HepG2 (cell line): ENCODE measurements around the gene LYST. TPM values are rescaled to one million over a fixed set of nuclear protein-coding genes. Genes with fewer than 3 reads are reported as not detected.

Source experiments
- CREM ChIP-seq, 2 experiments: sonication (generic) in 1 of 2; formaldehyde crosslinking in 1 of 2; IDR thresholded peaks; 2 replicates each; pipeline versions ENCODE4 v1.4.0 to v1.6.1; 2016 to 2020; ENCODE audit warnings: antibody characterized with exemption in 1 of 2, mild to moderate bottlenecking in 1 of 2, missing genetic modification reagents in 1 of 2
- FOXO1 ChIP-seq: sonication (generic); formaldehyde crosslinking; IDR thresholded peaks from 2 replicates; pipeline ENCODE4 v1.4.0; 2020; ENCODE audit warnings: missing genetic modification reagents
- GPBP1L1 ChIP-seq: sonication (generic); formaldehyde crosslinking; IDR thresholded peaks from 2 replicates; pipeline ENCODE4 v1.5.0; 2020; ENCODE audit warnings: mild to moderate bottlenecking, missing genetic modification reagents
- HINFP ChIP-seq: sonication (generic); formaldehyde crosslinking; IDR thresholded peaks from 2 replicates; pipeline ENCODE4 v1.4.0; 2020; ENCODE audit warnings: low read depth, mild to moderate bottlenecking, missing genetic modification reagents
- HIVEP1 ChIP-seq: sonication (generic); formaldehyde crosslinking; IDR thresholded peaks from 2 replicates; pipeline ENCODE4 v1.4.0; 2020; ENCODE audit warnings: mild to moderate bottlenecking, missing genetic modification reagents
- KIAA2018 ChIP-seq: sonication (generic); formaldehyde crosslinking; IDR thresholded peaks from 2 replicates; pipeline ENCODE4 v1.5.0; 2020; ENCODE audit warnings: mild to moderate bottlenecking, missing genetic modification reagents, borderline replicate concordance
- MTF1 ChIP-seq: sonication (generic); formaldehyde crosslinking; IDR thresholded peaks from 2 replicates; pipeline ENCODE4 v1.5.0; 2020; ENCODE audit warnings: missing genetic modification reagents
- SP1 ChIP-seq, 2 experiments: fragments of 450-650 bp in 1 of 2; sonication (generic) in 1 of 2; formaldehyde crosslinking in 1 of 2; IDR thresholded peaks; 2 replicates each; pipeline versions ENCODE4 v1.4.0 to v1.6.1; 2016 to 2020; ENCODE audit warnings: missing genetic modification reagents in 1 of 2
- ZNF230 ChIP-seq: sonication (generic); formaldehyde crosslinking; IDR thresholded peaks from 2 replicates; pipeline ENCODE4 v1.4.0; 2020; ENCODE audit warnings: mild to moderate bottlenecking, missing genetic modification reagents
- polyA plus RNA-seq, 8 experiments: library from polyadenylated mRNA; depleted of rRNA in 3 of 8; stranded (reverse) in 7 of 8; unstranded in 1 of 8; fragments of >200 nt; fragmentation: Illumina TruSeq in 4 of 8; extraction: Trizol in 4 of 8; gene quantifications; 2 replicates each; pipeline versions ENCODE4 v1.2.1 to v1.2.3, GENCODE V29; 2011 to 2016; ENCODE audit warnings: low read depth in 4 of 8, missing spikeins in 1 of 8, mixed read lengths in 1 of 8; ENCODE audit not compliant: insufficient read depth in 1 of 8
- total RNA-seq, 5 experiments: library from RNA; depleted of rRNA; stranded (reverse); fragments of >200 nt; fragmentation: Illumina TruSeq; extraction: Trizol; gene quantifications; 2 replicates each; pipeline ENCODE4 v1.2.3, GENCODE V29; 2016; ENCODE audit warnings: low read depth in 1 of 5

The LYST gene
- total and polyA plus RNA-seq, 2 of the 13 experiments (the other 11 are each of a cell fraction or from before 2014, with no cell fraction given), result 0.91 to 2.5 TPM

GRCh38 chr1:235853653-235854052 lies 13.1 kb downstream of the LYST start (continued):
- no peak for TF ChIP-seq KIAA2018 (CRISPR knock-in tag)
- TF ChIP-seq ZNF230 (CRISPR knock-in tag), result no peak
- no peak for TF ChIP-seq HIVEP1 (CRISPR knock-in tag)
- TF ChIP-seq HINFP (CRISPR knock-in tag), result no peak
- no peak for TF ChIP-seq SP1 (IDR thresholded peaks at IDR 0.05)
- TF ChIP-seq SP1 (CRISPR knock-in tag; IDR thresholded peaks at IDR 0.05), result no peak
- no peak for TF ChIP-seq CREM (IDR thresholded peaks at IDR 0.05)
- TF ChIP-seq CREM (CRISPR knock-in tag; IDR thresholded peaks at IDR 0.05), result no peak
- no peak for TF ChIP-seq GPBP1L1 (CRISPR knock-in tag)
- TF ChIP-seq MTF1 (CRISPR knock-in tag), result no peak
- no peak for TF ChIP-seq FOXO1 (CRISPR knock-in tag)
- TF ChIP-seq, all 625 proteins: peak for 0
